CD4-positive, alpha-beta T cell treated with Interleukin-21 for 1 hour (primary cell): ENCODE data around the gene KDM4F.

ENCODE experiments used
- DNase-seq: peaks from one replicate; pipeline ENCODE4 v3.0.0-alpha.2; 2020

Gene KDM4F

DNA sequence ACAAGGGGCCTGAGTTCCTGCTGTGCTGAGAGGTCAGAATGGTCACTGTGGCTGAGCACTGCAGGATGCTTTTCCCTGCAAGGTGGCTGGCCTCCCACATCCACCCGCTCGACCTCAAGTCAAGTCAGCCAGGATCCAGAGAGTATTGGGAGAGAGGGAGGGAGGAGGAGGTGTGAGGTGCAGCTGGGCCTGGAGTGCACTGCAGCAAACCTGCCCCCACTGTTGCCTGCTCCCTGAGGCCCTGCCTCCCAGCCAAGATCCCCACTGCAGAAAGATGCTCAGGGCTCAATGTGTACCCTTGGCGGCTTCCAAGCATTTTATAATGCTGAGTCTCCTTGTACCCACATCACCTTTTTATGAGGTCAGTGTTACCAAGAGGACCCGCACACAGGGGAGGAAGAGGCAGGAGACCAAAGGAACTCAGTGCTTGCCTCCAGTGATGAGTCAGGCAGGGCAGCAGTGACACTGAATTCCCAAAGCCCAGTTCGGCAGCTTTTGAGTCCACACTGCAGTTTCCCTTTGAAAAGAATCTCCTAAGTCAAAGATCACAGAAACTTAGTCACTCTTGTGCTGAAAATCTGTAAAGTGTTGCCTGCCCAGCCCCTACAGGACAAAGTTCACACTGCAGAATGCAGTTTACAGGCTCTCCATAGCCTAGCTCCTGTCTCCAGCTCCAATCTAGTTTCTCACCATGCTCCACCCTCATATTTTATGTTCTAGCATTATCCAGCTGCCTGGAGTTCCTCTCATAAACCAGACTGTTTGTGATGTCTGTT lies 43.5 kb downstream of the KDM4F start:
- DNase-seq: peak; percentile 33

DNA sequence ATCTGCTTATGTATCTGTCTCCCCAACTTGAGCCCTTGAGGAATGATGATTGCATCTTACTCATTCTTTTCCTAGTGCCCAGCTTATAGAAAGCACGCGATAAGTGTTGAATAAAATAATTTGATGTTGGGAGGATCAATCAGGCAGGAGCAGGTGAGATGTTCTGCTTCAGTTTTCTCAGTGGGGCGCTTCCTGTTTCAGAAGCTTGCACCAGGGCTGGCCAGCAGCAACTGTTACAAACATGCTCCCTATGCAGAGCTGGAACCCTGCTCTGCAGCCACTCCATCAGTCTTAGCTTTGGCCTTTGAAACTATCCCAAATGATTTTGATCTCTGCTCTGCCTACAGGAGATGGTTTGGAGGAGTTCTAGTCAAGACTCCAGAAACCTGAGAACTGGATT lies 44.3 kb downstream of the KDM4F start:
- no peak for DNase-seq

DNA sequence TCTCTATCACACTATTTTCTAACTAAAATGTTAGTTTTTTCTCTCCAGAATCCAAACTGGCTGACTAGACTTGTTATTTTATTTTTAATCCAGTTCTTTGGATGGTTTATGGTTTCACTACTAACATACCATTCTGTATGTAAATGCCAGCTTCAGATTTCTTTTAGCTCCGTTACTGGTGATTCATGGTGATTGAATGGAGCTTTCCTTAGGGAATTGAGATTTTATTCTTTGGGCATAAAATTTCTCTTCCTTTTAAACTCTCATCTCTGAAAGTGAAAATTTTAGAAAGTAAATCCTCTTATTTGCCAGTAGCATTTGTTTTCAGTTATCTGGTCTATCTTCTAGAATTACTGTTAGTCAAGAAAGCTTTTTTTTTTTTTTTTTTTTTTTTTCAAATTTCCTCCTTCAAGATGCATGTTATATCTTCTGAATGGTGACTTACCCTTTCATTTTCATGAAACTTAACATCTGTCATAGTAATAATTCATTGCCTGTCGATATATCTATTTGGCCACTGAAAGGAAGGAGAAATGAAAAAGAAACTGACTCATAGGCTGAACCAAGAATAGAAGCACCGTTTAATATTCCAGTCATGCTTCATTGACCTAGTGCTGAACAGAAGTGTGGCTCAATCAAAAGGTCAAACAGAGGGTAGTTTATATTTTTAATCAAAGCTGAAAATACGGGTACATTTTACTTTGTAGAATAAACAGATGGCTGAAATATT lies 46.8 kb downstream of the KDM4F start:
- DNase-seq: peak; percentile 13

DNA sequence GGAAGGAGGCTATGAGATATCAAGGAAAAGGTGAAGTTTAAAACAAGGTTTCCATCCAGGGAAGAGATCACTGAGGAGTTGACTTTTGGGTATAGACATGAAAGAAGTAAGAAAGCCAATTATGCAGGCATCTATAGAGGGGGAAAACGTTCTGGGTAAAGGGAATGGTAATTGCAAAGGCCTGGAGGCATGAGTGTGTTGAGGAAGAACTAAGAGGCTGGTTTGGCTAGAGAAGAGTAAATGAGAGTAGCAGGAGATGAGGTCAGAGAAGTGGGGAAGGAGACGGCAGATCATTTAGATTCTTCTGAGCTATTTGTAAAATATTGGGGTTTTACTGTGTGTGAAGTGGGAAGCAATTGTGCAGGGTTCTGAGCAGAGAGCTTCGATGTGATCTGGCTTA lies 48.0 kb downstream of the KDM4F start:
- no peak for DNase-seq

DNA sequence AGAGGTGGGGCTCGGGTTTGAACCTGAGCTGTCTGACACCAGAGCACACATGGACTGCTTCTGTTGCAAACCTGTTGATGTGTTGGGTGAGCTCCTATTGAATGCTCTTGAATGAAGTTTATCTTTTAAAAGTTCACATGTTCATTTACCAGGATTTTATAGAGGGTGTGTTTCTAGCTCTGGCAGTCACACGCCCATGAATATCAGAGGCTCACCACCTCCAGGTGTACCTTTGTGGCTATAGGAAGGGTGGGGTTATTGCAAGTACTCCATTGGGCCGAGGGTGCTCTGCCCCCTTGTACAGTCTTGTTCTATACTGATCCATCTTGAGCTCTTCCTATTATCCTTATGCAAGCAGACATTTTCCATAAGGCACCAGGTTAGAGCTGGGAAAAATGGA lies 49.6 kb downstream of the KDM4F start:
- no peak for DNase-seq

DNA sequence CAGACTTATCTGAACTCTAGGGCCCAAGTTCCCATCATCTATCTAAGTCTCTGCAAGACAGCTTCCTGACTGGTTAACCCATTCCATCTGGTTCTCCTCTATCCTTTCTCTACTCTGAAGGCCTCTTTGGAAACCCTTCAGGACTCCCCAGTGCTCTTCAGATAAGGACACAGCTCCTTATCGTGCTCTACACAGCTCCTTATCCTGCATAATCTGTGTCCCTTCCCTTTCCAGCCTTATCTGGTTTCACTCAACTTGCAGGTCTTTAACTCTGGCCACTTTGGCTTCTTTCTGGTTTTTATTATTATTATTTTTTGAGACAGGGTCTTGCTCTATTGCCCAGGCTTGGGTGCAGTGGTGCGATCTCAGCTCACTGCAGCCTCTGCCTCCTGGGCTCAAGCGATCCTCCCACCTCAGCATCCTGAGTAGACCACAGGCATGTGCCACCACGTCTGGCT lies 51.0 kb downstream of the KDM4F start:
- DNase-seq: no peak
